IMR-90 (cell line): ENCODE data around the gene EXOC6B.

Source experiments
- CEBPB ChIP-seq: IDR thresholded peaks from 2 replicates; pipeline ENCODE4 v1.6.1; 2012; ENCODE audit warnings: low read depth, low read length, improper control_type of control experiment
- ELK1 ChIP-seq: fragments of 150-350 bp; IDR thresholded peaks from 2 replicates; pipeline ENCODE4 v1.6.1; 2016; ENCODE audit warnings: low read depth, mild to moderate bottlenecking, low read length, moderate library complexity, borderline replicate concordance
- FOS ChIP-seq: fragments of 150-350 bp; IDR thresholded peaks from 2 replicates; pipeline ENCODE4 v1.6.1; 2016; ENCODE audit warnings: low read depth, low read length
- MAFK ChIP-seq: IDR thresholded peaks from 2 replicates; pipeline ENCODE4 v1.6.1; 2012; ENCODE audit warnings: low read depth, low read length, improper control_type of control experiment
- MAZ ChIP-seq: IDR thresholded peaks from 2 replicates; pipeline ENCODE4 v1.6.1; 2012; ENCODE audit warnings: low read depth, mild to moderate bottlenecking, low read length, improper control_type of control experiment, moderate library complexity, borderline replicate concordance
- MXI1 ChIP-seq: IDR thresholded peaks from 2 replicates; pipeline ENCODE4 v1.6.1; 2012; ENCODE audit warnings: low read depth, mild to moderate bottlenecking, low read length, moderate library complexity, borderline replicate concordance
- POLR2A ChIP-seq: IDR thresholded peaks from 2 replicates; pipeline ENCODE4 v1.6.1; 2012; ENCODE audit warnings: mild to moderate bottlenecking, low read depth, low read length
- RAD21 ChIP-seq: IDR thresholded peaks from 2 replicates; pipeline ENCODE4 v1.6.1; 2012; ENCODE audit warnings: low read length, improper control_type of control experiment
- RCOR1 ChIP-seq: IDR thresholded peaks from 2 replicates; pipeline ENCODE4 v1.6.1; 2012; ENCODE audit warnings: mild to moderate bottlenecking, low read length, improper control_type of control experiment; ENCODE audit not compliant: insufficient replicate concordance
- RFX5 ChIP-seq: IDR thresholded peaks from 2 replicates; pipeline ENCODE4 v1.8.0; 2012; ENCODE audit warnings: low read depth, mild to moderate bottlenecking, low read length, moderate library complexity
- USF2 ChIP-seq: fragments of 150-350 bp; IDR thresholded peaks from 2 replicates; pipeline ENCODE4 v1.6.1; 2017; ENCODE audit warnings: mild to moderate bottlenecking, antibody characterized with exemption, low read length, low read depth
- TF ChIP-seq, protein P1 (sequence below): conservative IDR thresholded peaks from 2 replicates; pipeline ENCODE4 v1.5.1; 2012; ENCODE audit warnings: mild to moderate bottlenecking, low read depth, low read length, improper control_type of control experiment

GRCh38 chr2:72511906-72512305, 313.9 kb downstream of the EXOC6B start:
- no peak for TF ChIP-seq CEBPB
- TF ChIP-seq, protein P1, sequence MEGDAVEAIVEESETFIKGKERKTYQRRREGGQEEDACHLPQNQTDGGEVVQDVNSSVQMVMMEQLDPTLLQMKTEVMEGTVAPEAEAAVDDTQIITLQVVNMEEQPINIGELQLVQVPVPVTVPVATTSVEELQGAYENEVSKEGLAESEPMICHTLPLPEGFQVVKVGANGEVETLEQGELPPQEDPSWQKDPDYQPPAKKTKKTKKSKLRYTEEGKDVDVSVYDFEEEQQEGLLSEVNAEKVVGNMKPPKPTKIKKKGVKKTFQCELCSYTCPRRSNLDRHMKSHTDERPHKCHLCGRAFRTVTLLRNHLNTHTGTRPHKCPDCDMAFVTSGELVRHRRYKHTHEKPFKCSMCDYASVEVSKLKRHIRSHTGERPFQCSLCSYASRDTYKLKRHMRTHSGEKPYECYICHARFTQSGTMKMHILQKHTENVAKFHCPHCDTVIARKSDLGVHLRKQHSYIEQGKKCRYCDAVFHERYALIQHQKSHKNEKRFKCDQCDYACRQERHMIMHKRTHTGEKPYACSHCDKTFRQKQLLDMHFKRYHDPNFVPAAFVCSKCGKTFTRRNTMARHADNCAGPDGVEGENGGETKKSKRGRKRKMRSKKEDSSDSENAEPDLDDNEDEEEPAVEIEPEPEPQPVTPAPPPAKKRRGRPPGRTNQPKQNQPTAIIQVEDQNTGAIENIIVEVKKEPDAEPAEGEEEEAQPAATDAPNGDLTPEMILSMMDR = no peak
- no peak for TF ChIP-seq ELK1
- TF ChIP-seq POLR2A = no peak
- TF ChIP-seq RCOR1 = no peak
- TF ChIP-seq RAD21 = no peak
- no peak for TF ChIP-seq RFX5
- no peak for TF ChIP-seq MAFK
- TF ChIP-seq USF2 = no peak
- TF ChIP-seq MAZ = no peak
- no peak for TF ChIP-seq FOS
- no peak for TF ChIP-seq MXI1
